Glomerular endothelial cell (primary cell): ENCODE data around the gene RIPPLY2. TPM values are rescaled to one million over a fixed set of nuclear protein-coding genes. Genes with fewer than 3 reads are reported as not detected.
"Not testable (repeated sequence)": the region's sequence is repeated elsewhere in the genome, so short reads cannot be mapped to it uniquely, and the experiment has no call there.

ENCODE experiments used
- DNase-seq: peaks from one replicate; pipeline ENCODE4 v3.0.0-alpha.2; 2011; ENCODE audit warnings: low read depth, low spot score; ENCODE audit errors: extremely low read depth
- total RNA-seq: library from RNA; depleted of rRNA; stranded (reverse); fragments of >200 nt; gene quantifications from 2 replicates; pipeline ENCODE4 v1.2.3, GENCODE V29; 2015

Gene RIPPLY2
- total RNA-seq, 1 donor from 2014 or later: not detected

DNA sequence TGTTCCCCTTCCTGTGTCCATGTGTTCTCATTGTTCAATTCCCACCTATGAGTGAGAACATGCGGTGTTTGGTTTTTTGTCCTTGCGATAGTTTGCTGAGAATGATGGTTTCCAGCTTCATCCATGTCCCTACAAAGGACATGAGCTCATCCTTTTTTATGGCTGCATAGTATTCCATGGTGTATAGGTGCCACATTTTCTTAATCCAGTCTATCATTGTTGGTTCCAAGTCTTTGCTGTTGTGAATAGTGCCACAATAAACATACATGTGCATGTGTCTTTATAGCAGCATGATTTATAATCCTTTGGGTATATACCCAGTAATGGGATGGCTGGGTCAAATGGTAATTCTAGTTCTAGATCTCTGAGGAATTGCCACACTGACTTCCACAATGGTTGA lies 43.9 kb downstream of the RIPPLY2 start:
- not testable (repeated sequence) for DNase-seq

DNA sequence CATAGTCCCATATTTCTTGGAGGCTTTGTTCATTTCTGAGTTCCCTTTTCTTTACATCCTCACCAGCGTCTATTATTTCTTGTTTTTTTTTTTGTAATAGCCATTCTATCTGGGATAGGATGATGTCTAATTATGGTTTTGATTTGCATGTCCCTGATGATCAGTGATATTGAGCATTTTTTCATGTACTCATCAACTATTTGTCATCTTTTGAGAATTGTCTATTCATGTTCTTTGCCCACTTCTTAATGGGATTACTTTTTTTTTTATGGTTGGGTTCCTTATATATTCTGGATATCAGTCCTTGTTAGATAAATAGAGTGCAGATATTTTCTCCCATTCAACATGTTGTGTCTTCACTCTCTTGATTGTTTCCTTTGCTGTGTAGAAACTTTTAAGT lies 48.5 kb downstream of the RIPPLY2 start:
- DNase-seq: no peak

DNA sequence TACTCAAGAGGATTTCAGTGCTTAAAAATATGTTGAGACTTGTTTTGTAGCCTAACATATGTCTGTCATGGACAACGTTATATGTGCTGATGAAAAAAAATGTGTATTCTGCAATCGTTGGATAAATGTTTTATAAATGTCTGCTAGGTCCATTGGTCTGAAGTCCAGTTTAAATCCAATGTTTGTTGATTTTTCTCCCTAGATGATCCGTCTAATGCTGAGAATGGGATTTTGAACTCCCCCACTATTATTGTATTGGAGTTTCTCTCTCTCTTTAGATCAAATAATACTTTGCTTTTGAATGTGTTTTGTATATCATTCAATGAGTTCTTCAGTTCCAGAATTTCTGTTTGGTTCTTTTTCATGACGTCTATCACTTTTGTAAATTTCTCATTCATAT lies 51.2 kb downstream of the RIPPLY2 start:
- DNase-seq: no peak

DNA sequence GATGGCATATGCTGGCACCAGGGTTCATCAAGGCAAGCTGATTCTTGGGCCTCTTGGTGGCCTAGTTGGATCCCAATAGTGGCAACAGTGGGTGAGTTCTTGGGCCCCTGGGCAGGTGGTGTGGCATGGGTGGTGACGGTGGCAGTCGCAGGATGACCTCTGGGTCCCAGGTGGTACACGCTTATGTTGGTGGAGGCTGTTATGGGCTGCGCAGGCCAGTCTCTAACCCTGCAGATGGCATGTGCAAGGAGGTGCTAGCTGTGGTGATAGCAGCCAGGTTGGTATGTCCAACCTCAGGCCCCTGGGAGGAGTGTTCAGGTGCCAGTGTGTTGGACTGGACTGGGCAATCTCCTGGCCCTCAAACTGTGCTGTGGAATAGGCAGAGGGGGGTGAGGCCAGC lies 52.5 kb downstream of the RIPPLY2 start:
- no peak for DNase-seq

Other genes with a start within 250 kb of the RIPPLY2 start
- 0.23 TPM in 1 of 2 replicates, not detected in the other for gene SNAP91, start 144.3 kb upstream of the RIPPLY2 start, total RNA-seq
- gene CYB5R4, start 6.3 kb downstream of the RIPPLY2 start, total RNA-seq: 9.3 and 12.0 TPM in 2 replicates
- gene MRAP2, start 180.4 kb downstream of the RIPPLY2 start, total RNA-seq: 0.23 TPM in 1 of 2 replicates, not detected in the other